Neural progenitor cell (in vitro differentiated cells): Measurements from ENCODE around the gene SEMA3B.

Experiments
- EZH2 ChIP-seq: fragments of 200-600 bp; sonication (generic); IDR thresholded peaks from 2 replicates; pipeline ENCODE4 v1.6.1; 2017; ENCODE audit warnings: antibody characterized with exemption, mild to moderate bottlenecking, moderate library complexity
- EZH2phosphoT487 ChIP-seq: fragments of 200-600 bp; sonication (generic); IDR thresholded peaks from 2 replicates; pipeline ENCODE4 v1.6.1; 2017; ENCODE audit warnings: antibody characterized with exemption
- TF ChIP-seq, protein P1 (sequence below): fragments of 200-600 bp; sonication (generic); IDR thresholded peaks from 2 replicates; pipeline ENCODE4 v1.5.1; 2017; ENCODE audit warnings: antibody characterized with exemption, mild to moderate bottlenecking

DNA sequence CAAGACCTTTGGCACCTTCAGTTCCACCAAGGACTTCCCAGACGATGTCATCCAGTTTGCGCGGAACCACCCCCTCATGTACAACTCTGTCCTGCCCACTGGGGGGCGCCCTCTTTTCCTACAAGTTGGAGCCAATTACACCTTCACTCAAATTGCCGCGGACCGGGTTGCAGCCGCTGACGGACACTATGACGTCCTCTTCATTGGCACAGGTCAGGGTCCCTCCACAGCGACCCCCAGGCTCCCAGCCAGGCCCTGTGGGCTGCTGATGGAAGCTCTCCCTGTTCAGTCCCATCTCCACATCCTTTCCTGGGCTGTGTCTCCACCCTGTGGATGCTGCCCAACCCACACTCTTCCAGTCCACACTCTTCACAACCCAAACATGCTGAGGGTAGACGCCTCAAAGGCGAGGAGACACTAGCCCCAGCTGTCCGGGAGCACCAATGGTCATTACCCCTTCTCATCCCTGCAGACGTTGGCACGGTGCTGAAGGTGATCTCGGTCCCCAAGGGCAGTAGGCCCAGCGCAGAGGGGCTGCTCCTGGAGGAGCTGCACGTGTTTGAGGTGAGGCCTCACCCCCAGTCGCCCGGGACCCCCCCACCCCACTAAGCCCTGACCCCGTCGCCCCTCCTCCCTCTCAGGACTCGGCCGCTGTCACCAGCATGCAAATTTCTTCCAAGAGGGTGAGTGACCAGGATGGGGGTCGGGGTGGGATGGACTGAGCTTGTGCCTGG is 5.6 kb downstream of the SEMA3B start:
- TF ChIP-seq EZH2 = no peak
- TF ChIP-seq, protein P1, sequence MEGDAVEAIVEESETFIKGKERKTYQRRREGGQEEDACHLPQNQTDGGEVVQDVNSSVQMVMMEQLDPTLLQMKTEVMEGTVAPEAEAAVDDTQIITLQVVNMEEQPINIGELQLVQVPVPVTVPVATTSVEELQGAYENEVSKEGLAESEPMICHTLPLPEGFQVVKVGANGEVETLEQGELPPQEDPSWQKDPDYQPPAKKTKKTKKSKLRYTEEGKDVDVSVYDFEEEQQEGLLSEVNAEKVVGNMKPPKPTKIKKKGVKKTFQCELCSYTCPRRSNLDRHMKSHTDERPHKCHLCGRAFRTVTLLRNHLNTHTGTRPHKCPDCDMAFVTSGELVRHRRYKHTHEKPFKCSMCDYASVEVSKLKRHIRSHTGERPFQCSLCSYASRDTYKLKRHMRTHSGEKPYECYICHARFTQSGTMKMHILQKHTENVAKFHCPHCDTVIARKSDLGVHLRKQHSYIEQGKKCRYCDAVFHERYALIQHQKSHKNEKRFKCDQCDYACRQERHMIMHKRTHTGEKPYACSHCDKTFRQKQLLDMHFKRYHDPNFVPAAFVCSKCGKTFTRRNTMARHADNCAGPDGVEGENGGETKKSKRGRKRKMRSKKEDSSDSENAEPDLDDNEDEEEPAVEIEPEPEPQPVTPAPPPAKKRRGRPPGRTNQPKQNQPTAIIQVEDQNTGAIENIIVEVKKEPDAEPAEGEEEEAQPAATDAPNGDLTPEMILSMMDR = peak; percentile 95
- TF ChIP-seq EZH2phosphoT487 = peak; percentile 68
